ENCODE results near the gene CNN2. TPM values are rescaled to one million over a fixed set of nuclear protein-coding genes. Genes with fewer than 3 reads are reported as not detected.

CNN2 gene
- total RNA-seq, 2 experiments from 2014 or later: 307 to 318 TPM

DNA sequence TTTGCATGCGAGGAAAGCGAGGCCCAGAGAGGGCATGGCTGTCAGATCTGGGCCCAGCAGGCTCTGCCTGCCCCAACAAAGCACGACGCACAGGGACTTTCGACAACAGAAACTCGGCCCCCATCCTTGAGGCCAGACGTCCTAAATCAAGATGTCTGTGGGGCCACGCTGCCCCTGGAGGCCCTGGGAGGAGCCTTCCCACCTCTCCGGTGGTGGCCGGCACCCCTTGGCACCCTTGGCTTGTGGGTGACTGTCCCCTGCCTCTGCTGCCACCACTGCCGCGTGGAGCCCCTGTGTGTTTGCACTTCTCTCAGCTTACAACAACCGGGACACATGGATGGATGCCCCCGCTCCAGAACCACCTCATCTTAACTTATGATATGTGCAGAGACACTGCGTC, 37.9 kb upstream of the CNN2 start:
- no peaks in the 10 kb centered on the region for H3K9me3 ChIP-seq (ENCODE audit: control insufficient read depth in 1 of 2, insufficient read depth in 1 of 2, low read length in 2 of 2)
- no peak overlapping the region for H3K27ac ChIP-seq (ENCODE audit: low read depth in 1 of 2, low read length in 2 of 2)
- no peaks in the 10 kb centered on the region for H3K27me3 ChIP-seq (ENCODE audit: control insufficient read depth in 1 of 2, insufficient read depth in 2 of 2, low read length in 2 of 2)
- Mint-ChIP-seq H3K36me3 (ENCODE audit: low read depth) (peaks cover 31% of the 10 kb centered on the region), H3K27ac (no peak overlapping the region), H3K4me3 (no peak overlapping the region), H3K27me3 (no peaks in the 10 kb centered on the region), H3K9me3 (no peaks in the 10 kb centered on the region), H3K4me1 (ENCODE audit: low read depth) (peaks cover 15% of the 10 kb centered on the region)
- H3K36me3 ChIP-seq (ENCODE audit: insufficient read depth, low read length): peaks cover 48% of the 10 kb centered on the region
- TF ChIP-seq CTCF (IDR thresholded peaks at IDR 0.05): no peak
- intact Hi-C loops (cut with DNase I, micrococcal nuclease): no loop called here
- ChIA-PET CTCF (no interaction called here), POLR2A (no interaction called here)
- peaks cover 22% of the 10 kb centered on the region for H3K4me1 ChIP-seq (ENCODE audit: insufficient read depth, low read length)
- DNase-seq: no peak
- no peak for ATAC-seq (ENCODE audit: poor library complexity)
- H3K4me3 ChIP-seq (ENCODE audit: low read length): no peak overlapping the region

- TF ChIP-seq CTCF (IDR thresholded peaks at IDR 0.05): no peak
- peak in 1 of 14 experiments; percentile 46 for DNase-seq
- H3K4me3 ChIP-seq (ENCODE audit: low read length): no peak overlapping the region
- ChIA-PET POLR2A (no interaction called here), CTCF (no interaction called here)
- H3K27me3 ChIP-seq (ENCODE audit: control insufficient read depth in 1 of 2, insufficient read depth in 2 of 2, low read length in 2 of 2): no peaks in the 10 kb centered on the region
- peaks cover 10% of the 10 kb centered on the region for H3K4me1 Mint-ChIP-seq (ENCODE audit: low read depth)
- H3K9me3 Mint-ChIP-seq: no peaks in the 10 kb centered on the region
- no peak overlapping the region for H3K4me3 Mint-ChIP-seq
- H3K9me3 ChIP-seq (ENCODE audit: control insufficient read depth in 1 of 2, insufficient read depth in 1 of 2, low read length in 2 of 2): no peaks in the 10 kb centered on the region
- H3K27ac Mint-ChIP-seq: no peak overlapping the region
- H3K27ac ChIP-seq (ENCODE audit: low read depth in 1 of 2, low read length in 2 of 2): no peak overlapping the region
- H3K4me1 ChIP-seq (ENCODE audit: insufficient read depth, low read length): peaks cover 14% of the 10 kb centered on the region
- H3K27me3 Mint-ChIP-seq: no peaks in the 10 kb centered on the region
- peaks cover 53% of the 10 kb centered on the region for H3K36me3 ChIP-seq (ENCODE audit: insufficient read depth, low read length)
- no peak for ATAC-seq (ENCODE audit: poor library complexity)
- intact Hi-C loops (cut with DNase I, micrococcal nuclease): no loop called here
- H3K36me3 Mint-ChIP-seq (ENCODE audit: low read depth): peaks cover 29% of the 10 kb centered on the region
Measured at GRCh38 chr19:989381-990081, 36.9 kb upstream of the CNN2 start.

GRCh38 chr19:990119-990571, 36.3 kb upstream of the CNN2 start:
- intact Hi-C loops (cut with DNase I, micrococcal nuclease): no loop called here
- Mint-ChIP-seq H3K4me1 (ENCODE audit: low read depth) (peaks cover 5% of the 10 kb centered on the region), H3K4me3 (no peak overlapping the region), H3K36me3 (ENCODE audit: low read depth) (peaks cover 24% of the 10 kb centered on the region), H3K27ac (no peak overlapping the region), H3K9me3 (no peaks in the 10 kb centered on the region), H3K27me3 (no peaks in the 10 kb centered on the region)
- no peaks in the 10 kb centered on the region for H3K9me3 ChIP-seq (ENCODE audit: control insufficient read depth in 1 of 2, insufficient read depth in 1 of 2, low read length in 2 of 2)
- no peak for TF ChIP-seq CTCF (IDR thresholded peaks at IDR 0.05)
- CTCF ChIA-PET: no interaction called here
- H3K4me3 ChIP-seq (ENCODE audit: low read length): no peak overlapping the region
- no peaks in the 10 kb centered on the region for H3K27me3 ChIP-seq (ENCODE audit: control insufficient read depth in 1 of 2, insufficient read depth in 2 of 2, low read length in 2 of 2)
- H3K36me3 ChIP-seq (ENCODE audit: insufficient read depth, low read length): peaks cover 53% of the 10 kb centered on the region
- peaks cover 8% of the 10 kb centered on the region for H3K4me1 ChIP-seq (ENCODE audit: insufficient read depth, low read length)
- ATAC-seq (ENCODE audit: poor library complexity): no peak
- POLR2A ChIA-PET: no interaction called here
- H3K27ac ChIP-seq (ENCODE audit: low read depth in 1 of 2, low read length in 2 of 2): no peak overlapping the region
- DNase-seq: peak in 1 of 14 experiments; percentile 46
